NCI-H524 treated with DMSO at 0.1 percent for 48 hours (cell line): Measurements from ENCODE around the gene MADCAM1.
"Not testable (repeated sequence)": the region's sequence is repeated elsewhere in the genome, so short reads cannot be mapped to it uniquely, and the experiment has no call there.

Experiments
- DNase-seq: peaks from one replicate; lab custom pipeline; 2025; lab: John Stamatoyannopoulos, UW

The MADCAM1 gene

GRCh38 chr19:496112-496665, at the start of gene MADCAM1:
TSS of gene MADCAM1 (plus strand) at chr19:496486. CDS start at chr19:496500, 14 bp downstream.
- no peak for DNase-seq

GRCh38 chr19:447064-447426, 49.2 kb upstream of the MADCAM1 start:
- DNase-seq = no peak

GRCh38 chr19:447816-448560, 48.3 kb upstream of the MADCAM1 start:
- no peak for DNase-seq

GRCh38 chr19:449916-450315, 46.4 kb upstream of the MADCAM1 start:
- no peak for DNase-seq

- DNase-seq = not testable (repeated sequence)
Observed at GRCh38 chr19:450912-451481, 45.3 kb upstream of the MADCAM1 start.

GRCh38 chr19:452829-453228, 43.5 kb upstream of the MADCAM1 start:
- DNase-seq = no peak

GRCh38 chr19:453606-454005, 42.7 kb upstream of the MADCAM1 start:
- DNase-seq = no peak

- DNase-seq = no peak
Observed at GRCh38 chr19:455031-455705, 41.1 kb upstream of the MADCAM1 start.

- no peak for DNase-seq
Observed at GRCh38 chr19:455851-456546, 40.3 kb upstream of the MADCAM1 start.

GRCh38 chr19:456547-457110, 39.7 kb upstream of the MADCAM1 start:
- no peak for DNase-seq

GRCh38 chr19:457636-458035, 38.6 kb upstream of the MADCAM1 start:
- DNase-seq = no peak

GRCh38 chr19:458091-459042, 37.9 kb upstream of the MADCAM1 start:
- DNase-seq = no peak

- no peak for DNase-seq
Observed at GRCh38 chr19:459724-460511, 36.4 kb upstream of the MADCAM1 start.

GRCh38 chr19:460877-461720, 35.2 kb upstream of the MADCAM1 start, which contains the start of gene SHC2:
TSS of gene SHC2 (minus strand) at chr19:461033. CDS start at chr19:460996, 37 bp downstream.
- no peak for DNase-seq

GRCh38 chr19:461721-462551, 34.4 kb upstream of the MADCAM1 start:
- no peak for DNase-seq

GRCh38 chr19:463483-464207, 32.6 kb upstream of the MADCAM1 start:
- DNase-seq = no peak

GRCh38 chr19:464208-464545, 32.1 kb upstream of the MADCAM1 start:
- no peak for DNase-seq
